Transverse colon (tissue), 4 donors: ENCODE data around the gene ZNF75A. TPM values are rescaled to one million over a fixed set of nuclear protein-coding genes. Genes with fewer than 3 reads are reported as not detected.

Experiments
- DNase-seq: peaks from one replicate; pipeline ENCODE4 v3.0.0-alpha.2; 2019
- H3K27ac ChIP-seq, 4 donors: fragments of 200-600 bp; sonication (generic); 2 replicates each; pipeline ENCODE4 v1.5.1; 2016 to 2018; ENCODE audit warnings: inconsistent platforms in 4 of 4
- H3K27me3 ChIP-seq: fragments of 200-600 bp; sonication (generic); 2 replicates; pipeline ENCODE4 v1.5.1; 2017; ENCODE audit warnings: inconsistent platforms
- H3K36me3 ChIP-seq, 4 donors: fragments of 200-600 bp; sonication (generic); 2 replicates each; pipeline ENCODE4 v1.5.1; 2017 to 2019; ENCODE audit warnings: inconsistent platforms in 4 of 4
- H3K4me1 ChIP-seq, 4 donors: fragments of 200-600 bp; sonication (generic); 2 replicates each; pipeline ENCODE4 v1.5.1; 2017 to 2020; ENCODE audit warnings: inconsistent platforms in 4 of 4
- H3K4me3 ChIP-seq, 4 donors: fragments of 200-600 bp; sonication (generic); 1 replicate in 1 of 4; 2 replicates in 3 of 4; pipeline versions ENCODE4 v1.5.1 to v1.6.1; 2017 to 2019; ENCODE audit warnings: inconsistent platforms in 4 of 4
- H3K9me3 ChIP-seq, 2 donors: fragments of 200-600 bp; sonication (generic); 2 replicates each; pipeline ENCODE4 v1.5.1; 2017 to 2019; ENCODE audit warnings: inconsistent platforms in 2 of 2
- CTCF ChIP-seq, 5 experiments: fragments of 200-600 bp in 3 of 5; fragments of 450-650 bp in 2 of 5; sonication (generic) in 3 of 5; IDR thresholded peaks; 1 replicate in 2 of 5; 2 replicates in 3 of 5; pipeline ENCODE4 v1.5.1; 2016 to 2017; ENCODE audit warnings: antibody characterized with exemption in 5 of 5, inconsistent platforms in 3 of 5, mild to moderate bottlenecking in 2 of 5, moderate library complexity in 1 of 5
- EP300 ChIP-seq: sonication (generic); formaldehyde crosslinking; IDR thresholded peaks from one replicate; pipeline ENCODE4 v1.6.1; 2017; ENCODE audit warnings: antibody characterized with exemption, low read depth
- POLR2A ChIP-seq: fragments of 450-650 bp; IDR thresholded peaks from one replicate; pipeline ENCODE4 v1.6.1; 2016; ENCODE audit warnings: antibody characterized with exemption, mild to moderate bottlenecking, moderate library complexity
- POLR2AphosphoS5 ChIP-seq, 3 donors: sonication (generic); formaldehyde crosslinking; IDR thresholded peaks; one replicate each; pipeline ENCODE4 v1.6.1; 2016; ENCODE audit warnings: antibody characterized with exemption in 3 of 3
- WGBS, 2 donors: methylation state at CpG; one replicate each; pipeline ENCODE4 v1.1.5; 2018; ENCODE audit warnings: low coverage in 1 of 2; 5-methylcytosine and 5-hydroxymethylcytosine counted together
- in situ Hi-C, 4 donors: fragments of 200-750 bp; cut with MboI; loops; one replicate each; pipeline versions ENCODE4 v1.15.0 to v1.15.1; 2017; ENCODE audit warnings: low sequenced_read_pairs in 3 of 4, low pct_ligation_motif_present in 1 of 4, low pct_unique_long_range_greater_than_20kb in 1 of 4
- intact Hi-C: fragments of 100-400 bp; cut with DNase I; formaldehyde crosslinking; loops from one replicate; pipeline ENCODE4 v1.15.1; 2023; ENCODE audit warnings: low total_unique reads
- total RNA-seq, 4 donors: library from RNA; depleted of rRNA; stranded (reverse); fragments of >200 nt; gene quantifications; one replicate each; pipeline ENCODE4 v1.1.0, GENCODE V29; 2016

Gene ZNF75A
- total RNA-seq: 10 to 100 TPM; 12.3 to 53.9 (median 25.5) TPM

GRCh38 chr16:3305109-3306068 is at the start of gene ZNF75A, which contains the start of gene TIGD7:
TSS of gene ZNF75A (plus strand) at chr16:3305497. CDS start at chr16:3308429, 2,932 bp downstream.
TSS of gene TIGD7 (minus strand) at chr16:3305430. CDS start at chr16:3300614, 4,816 bp downstream.
- 16% methylated on average over 69 of the region's 103 CpGs; no CpG with 5 or more reads in 1 of the 2 donors for WGBS, 2 donors
- Histone ChIP-seq H3K4me3 (peak within 1 kb of the TSS; percentile 30 to 81 (median 58)), H3K27ac (peak within 1 kb of the TSS; percentile 82 to 93 (median 86)), H3K27me3 (no peaks in the 10 kb centered on the region), H3K36me3 (peaks cover 0 to 53% (median 12%) of the 10 kb centered on the region in 4 donors), H3K9me3 (peaks cover 59 to 80% of the 10 kb centered on the region in 2 donors), H3K4me1 (peaks cover 0 to 25% (median 3%) of the 10 kb centered on the region in 4 donors)
- in situ Hi-C loops (loop anchor here in 1 of 4 donors (25.0 kb wide), 1 partner anchor 107 kb away; the partner anchor contains the start of genes ZNF174 and ZSCAN32), intact Hi-C loops (no loop called here)
- TF ChIP-seq POLR2A: peak; percentile 89
- peak in 2 of 5 experiments; percentile 34 to 38 for TF ChIP-seq CTCF (IDR thresholded peaks at IDR 0.05)
- peak; percentile 64 to 94 (median 93) for TF ChIP-seq POLR2AphosphoS5 (IDR thresholded peaks at IDR 0.05)
- no peak for TF ChIP-seq EP300
- peak; percentile 87 for DNase-seq

GRCh38 chr16:3256146-3256865 is 49.0 kb upstream of the ZNF75A start, which contains the start of gene MEFV:
TSS of gene MEFV (minus strand) at chr16:3256633. CDS start at chr16:3256587, 46 bp downstream.
- peak within 1 kb of the TSS in 1 of 4 donors; percentile 0 for H3K4me3 ChIP-seq
- intact Hi-C loops: no loop called here
- in situ Hi-C loops: no loop called here

GRCh38 chr16:3256866-3257465 is 48.3 kb upstream of the ZNF75A start:
- Histone ChIP-seq H3K4me1 (no peaks in the 10 kb centered on the region), H3K36me3 (no peaks in the 10 kb centered on the region), H3K27me3 (peaks cover 6% of the 10 kb centered on the region), H3K9me3 (no peaks in the 10 kb centered on the region), H3K27ac (no peak overlapping the region), H3K4me3 (no peak overlapping the region)
- TF ChIP-seq CTCF (IDR thresholded peaks at IDR 0.05) (no peak), EP300 (no peak), POLR2AphosphoS5 (IDR thresholded peaks at IDR 0.05) (no peak), POLR2A (no peak)
- intact Hi-C loops (no loop called here), in situ Hi-C loops (no loop called here)
- DNase-seq: no peak
- WGBS, 2 donors: 80% methylated on average over 9 of the region's 9 CpGs; no CpG with 5 or more reads in 1 of the 2 donors

More at GRCh38 chr16:3256146-3256865, 49.0 kb upstream of the ZNF75A start, which contains the start of gene MEFV:
- no peak for TF ChIP-seq POLR2A
- no peak for TF ChIP-seq CTCF (IDR thresholded peaks at IDR 0.05)
- no peak for TF ChIP-seq POLR2AphosphoS5 (IDR thresholded peaks at IDR 0.05)
- TF ChIP-seq EP300: no peak
- Histone ChIP-seq H3K27ac (no peak within 1 kb of the TSS), H3K36me3 (no peaks in the 10 kb centered on the region), H3K27me3 (peaks cover 6% of the 10 kb centered on the region), H3K9me3 (no peaks in the 10 kb centered on the region), H3K4me1 (no peaks in the 10 kb centered on the region)
- peak; percentile 9 for DNase-seq
- WGBS, 2 donors: 80% methylated on average over 13 of the region's 14 CpGs; no CpG with 5 or more reads in 1 of the 2 donors
